Measurements from ENCODE around the gene TNNI3K.

Gene TNNI3K

DNA sequence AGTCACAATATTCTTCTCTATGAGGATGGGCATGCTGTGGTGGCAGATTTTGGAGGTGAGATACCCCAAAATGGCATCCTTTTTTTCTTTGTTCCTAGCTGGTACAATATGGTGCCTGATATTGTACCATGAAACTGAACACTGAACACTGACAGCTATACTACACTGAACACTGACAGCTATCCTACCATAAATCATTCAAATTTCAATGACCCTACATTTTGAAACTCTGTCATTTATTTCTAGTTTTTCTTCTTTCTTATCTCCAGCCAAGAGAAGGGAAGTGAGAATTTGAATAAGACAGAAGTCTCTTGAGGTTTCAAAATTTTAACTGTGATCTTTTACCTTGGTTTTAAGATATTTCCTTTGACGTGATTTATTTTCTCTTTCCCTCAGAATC is 200.9 kb downstream of the TNNI3K start:
- DNase-seq (ENCODE audit: low read depth in 3 of 3) = no peak

DNA sequence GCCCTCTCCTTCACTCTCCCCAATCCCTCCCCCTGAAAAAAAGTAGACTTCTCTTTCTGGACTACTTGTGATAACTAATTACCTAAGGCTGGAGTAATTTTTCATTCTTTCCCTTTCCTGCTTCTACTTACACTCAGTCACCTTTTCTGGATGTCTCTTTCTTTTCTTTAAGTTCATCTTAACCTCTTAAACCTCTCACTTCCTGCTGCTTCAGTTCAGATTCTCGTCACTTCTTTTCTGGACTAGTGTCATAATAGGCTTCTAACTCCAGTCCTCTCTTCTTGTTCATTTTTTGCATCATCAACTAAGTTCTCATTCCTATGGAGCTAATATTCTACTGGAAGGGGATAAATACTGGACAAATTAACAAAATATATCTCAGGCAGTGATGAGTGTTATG is 201.8 kb downstream of the TNNI3K start:
- DNase-seq (ENCODE audit: low read depth in 3 of 3) = no peak

DNA sequence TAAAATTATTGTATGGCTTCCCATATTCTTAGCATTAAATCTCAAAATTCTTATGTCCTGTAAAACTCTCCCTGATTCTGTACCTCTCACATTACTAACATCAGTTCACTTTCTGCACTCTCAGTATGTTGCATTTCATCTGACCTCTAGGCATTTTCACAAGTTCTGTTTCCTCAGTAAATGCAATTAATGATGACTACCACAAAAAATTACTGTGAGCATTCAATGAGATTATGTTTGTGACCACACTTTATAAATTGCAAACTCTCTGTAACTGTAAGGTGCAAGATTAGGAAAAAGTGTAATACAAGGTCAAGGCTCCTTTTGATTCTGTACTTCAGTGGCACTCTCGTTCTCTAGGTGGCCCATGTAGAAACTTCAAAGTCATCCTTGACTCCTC is 216.8 kb downstream of the TNNI3K start:
- DNase-seq (ENCODE audit: low read depth in 3 of 3) = no peak

DNA sequence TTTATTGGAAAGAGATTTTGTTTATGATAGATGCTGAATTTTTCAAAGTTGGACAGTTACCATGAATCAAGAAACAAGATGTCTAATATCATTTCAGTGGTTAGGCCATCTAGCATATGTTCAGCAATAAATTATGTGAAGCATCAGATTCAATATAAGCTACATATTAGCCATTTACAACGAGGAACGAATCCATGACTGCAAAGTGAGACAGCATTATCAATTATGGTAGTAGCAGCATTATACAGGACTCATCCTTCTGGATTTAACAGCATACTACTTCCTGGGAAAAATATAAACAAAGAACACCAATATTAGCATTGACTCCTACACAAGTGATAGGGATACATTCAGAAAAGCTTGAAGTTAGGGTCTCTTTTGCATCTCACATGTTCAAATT is 218.1 kb downstream of the TNNI3K start:
- DNase-seq (ENCODE audit: low read depth in 3 of 3) = no peak

DNA sequence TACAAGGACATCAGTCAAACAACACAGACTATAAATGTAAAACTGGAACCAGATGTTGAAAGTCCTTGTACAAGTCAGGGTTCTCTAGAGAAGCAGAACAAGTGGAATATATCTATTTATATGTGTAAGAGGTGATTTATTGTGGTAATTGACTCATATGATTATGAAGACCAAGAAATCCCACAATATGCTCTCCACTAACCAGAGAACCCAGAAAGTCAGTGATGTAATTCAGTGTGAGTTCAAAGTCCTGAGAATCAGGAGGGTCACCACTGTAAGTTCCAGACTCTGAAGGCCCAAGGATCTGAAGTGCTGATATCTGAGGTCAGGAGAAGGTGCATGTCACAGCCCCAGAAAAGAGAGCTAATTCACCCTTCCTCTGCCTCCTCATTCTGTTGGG is 220.2 kb downstream of the TNNI3K start:
- DNase-seq (ENCODE audit: low read depth in 3 of 3) = no peak

DNA sequence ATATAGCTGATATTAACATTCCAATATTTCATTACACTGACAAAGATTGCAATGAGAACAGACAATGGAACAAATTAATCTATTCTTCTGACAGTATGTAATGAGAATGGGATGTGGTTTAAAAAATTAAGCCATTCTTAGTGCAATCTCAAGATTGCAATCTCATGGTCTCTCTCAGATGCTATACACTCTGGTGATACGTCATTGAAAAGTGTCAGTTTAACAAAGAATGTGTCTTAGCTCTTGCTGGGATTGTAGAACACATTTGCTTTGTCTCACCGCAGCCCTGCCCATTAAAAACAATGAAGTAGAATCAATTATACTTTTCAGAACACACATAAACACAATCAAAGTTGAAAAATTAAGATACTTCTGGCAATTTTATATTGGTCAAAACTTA is 222.1 kb downstream of the TNNI3K start:
- DNase-seq (ENCODE audit: low read depth in 3 of 3) = no peak

DNA sequence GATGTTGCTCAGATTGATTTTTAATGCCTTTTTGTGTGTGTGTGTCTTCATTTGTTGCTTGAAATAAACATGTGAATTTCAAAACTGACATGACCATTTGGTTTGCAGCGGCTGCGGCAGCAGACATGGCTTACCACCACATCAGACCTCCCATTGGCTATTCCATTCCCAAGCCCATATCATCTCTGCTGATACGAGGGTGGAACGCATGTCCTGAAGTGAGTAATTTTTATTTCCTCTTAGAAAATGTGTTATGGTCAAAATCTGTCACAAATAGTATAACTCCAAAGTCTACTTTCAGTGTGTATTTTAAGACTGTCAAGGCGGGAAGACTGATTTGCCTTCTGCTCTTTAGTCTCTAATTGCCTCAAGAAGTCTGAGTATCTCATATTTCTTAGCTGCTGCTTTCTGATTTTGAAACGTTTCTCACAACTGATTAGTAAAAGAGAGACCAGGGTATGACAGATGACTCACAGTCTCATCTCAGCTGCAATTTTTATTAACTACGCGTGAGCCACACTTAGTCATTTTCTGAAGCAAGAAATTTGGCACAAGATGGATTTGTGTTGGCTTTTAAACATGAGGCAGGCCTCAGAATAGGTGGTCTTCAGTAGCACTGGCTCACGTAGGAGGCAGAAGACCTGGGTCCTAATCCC is 228.3 kb downstream of the TNNI3K start:
- DNase-seq (ENCODE audit: low read depth in 3 of 3) = no peak

DNA sequence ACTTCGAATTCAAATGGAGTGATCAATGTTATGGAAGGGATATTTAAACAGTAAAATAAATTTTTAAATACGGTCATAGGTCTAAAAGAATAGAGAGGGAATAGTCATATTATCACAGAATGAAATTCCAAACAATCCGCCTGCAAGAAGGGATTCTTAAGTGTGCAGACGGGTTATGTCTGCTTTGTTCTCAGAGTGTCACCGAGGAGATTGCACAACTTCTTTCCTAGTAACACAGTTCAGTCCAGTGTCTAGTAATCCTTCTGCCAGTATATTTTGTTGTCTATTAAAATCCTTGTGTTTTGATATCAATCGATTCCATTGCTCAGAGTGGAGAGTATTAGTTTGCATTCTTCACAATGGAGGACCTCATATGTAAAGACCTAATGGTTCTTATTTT is 228.8 kb downstream of the TNNI3K start:
- no peak for DNase-seq (ENCODE audit: low read depth in 3 of 3)

DNA sequence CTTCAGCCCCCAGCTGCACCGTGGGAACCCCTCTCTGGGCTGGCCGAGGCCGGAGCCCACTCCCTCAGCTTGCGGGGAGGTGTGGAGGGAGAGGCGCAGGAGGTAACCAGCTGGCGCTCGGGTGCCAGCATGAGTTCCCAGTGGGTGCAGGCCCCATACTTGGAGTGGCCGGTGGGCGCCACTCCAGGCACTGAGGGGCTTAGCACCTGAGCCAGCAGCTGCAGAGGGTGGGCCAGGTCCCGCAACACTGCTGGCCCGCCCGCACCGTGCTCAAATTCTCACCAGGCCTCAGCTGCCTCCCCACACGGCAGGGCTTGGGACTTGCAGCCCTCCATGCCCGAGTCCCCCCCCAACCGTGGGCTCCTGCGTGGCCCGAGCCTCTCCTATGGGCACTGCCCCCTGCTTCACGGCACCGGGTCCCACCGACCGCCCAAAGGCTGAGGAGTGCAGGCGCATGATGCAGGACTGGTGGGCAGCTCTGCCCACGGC is 230.1 kb downstream of the TNNI3K start:
- no peak for DNase-seq (ENCODE audit: low read depth in 3 of 3)

DNA sequence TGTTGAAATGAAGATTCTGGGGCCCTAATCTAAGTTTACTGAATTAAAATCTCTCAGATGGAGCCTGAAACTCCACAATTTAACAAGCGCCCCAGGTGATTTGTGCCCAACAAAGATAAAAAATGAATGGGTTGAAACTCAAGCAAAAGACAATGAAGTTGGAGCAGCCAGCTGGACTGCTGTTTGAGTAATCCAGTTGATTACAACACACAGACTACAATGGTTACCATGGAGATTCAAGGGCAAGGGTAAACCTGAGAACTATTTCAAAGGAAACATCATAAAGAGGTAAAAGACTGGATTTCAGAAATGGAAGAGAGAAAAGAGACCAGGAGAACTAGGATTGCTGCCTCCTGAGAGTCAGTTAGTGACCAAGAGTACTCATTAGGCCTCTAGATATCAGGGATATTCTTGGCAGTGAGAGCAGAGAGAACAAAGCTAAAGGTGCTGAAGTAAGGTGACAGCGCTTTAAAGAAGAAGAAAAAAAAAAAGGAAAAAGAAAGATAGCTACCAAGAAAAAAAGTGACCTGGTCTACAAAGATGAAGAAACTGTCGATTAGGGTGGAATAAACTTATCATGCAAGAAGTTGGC is 232.7 kb downstream of the TNNI3K start:
- no peak for DNase-seq (ENCODE audit: low read depth in 3 of 3)

DNA sequence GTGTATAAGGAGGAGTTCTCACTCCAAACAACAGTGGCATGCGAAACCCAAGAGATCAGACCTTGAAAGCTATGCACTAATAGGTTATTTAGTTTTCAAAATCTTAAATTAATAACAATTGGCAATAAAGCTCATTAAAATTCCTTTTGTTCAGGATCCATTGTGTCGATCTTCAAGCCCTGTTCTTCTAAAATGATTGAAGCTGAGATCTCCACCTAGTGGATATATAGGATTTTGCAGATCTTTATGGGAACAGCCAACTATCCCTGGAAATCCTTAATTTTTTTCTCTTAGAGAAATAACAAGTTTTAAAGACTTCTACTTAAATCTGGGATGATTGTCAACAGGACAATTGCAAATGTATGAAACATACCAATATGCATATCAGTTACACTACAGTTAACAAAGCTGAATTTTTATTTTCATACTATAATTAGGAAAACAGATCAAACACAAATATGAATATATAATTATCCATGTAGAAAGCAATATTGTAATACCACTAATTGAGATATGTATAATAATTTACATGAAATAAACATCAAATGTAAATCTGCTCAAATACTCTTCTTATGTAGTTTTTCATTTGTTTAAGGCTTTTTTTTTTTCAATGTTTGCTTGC is 233.9 kb downstream of the TNNI3K start:
- no peak for DNase-seq (ENCODE audit: low read depth in 3 of 3)

DNA sequence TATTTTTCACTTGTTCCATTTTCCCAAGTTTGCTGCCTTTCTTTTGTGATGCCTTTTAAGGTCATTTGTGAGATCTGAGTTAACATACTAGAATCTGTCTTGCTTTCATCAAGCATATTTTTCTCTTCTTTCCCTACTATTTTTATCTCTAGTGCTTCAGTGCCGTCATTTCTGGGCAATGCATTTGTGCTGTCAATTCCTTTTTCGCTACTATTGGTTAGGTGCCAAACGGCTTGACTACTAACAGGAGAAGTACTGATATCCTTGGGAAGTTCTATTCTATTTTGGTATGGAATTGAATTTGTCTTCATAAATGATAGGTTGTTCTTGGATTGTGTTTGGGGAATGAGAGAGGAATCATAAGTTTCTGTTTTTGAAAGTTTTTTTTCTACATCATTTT is 235.1 kb downstream of the TNNI3K start:
- DNase-seq (ENCODE audit: low read depth in 3 of 3) = no peak

DNA sequence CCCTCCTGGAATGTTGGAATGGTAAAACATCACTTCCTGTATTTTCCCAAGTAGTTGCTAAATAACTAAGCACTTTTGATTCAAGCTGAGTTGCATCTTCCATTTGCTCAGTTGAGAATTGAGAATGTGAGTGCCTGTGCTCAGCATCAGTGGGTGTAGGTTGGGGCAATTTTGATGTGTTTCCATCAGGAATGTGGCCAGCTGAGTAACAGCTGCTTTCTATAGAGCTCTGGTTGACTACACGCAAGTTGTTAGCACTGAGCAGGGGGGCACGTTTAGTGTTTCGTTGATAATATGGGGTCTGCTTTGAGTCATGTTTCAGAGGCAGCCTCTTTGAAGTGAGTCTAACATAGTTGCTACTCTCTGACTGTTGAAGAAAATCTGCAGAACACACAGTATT is 235.7 kb downstream of the TNNI3K start:
- DNase-seq (ENCODE audit: low read depth in 3 of 3) = no peak

DNA sequence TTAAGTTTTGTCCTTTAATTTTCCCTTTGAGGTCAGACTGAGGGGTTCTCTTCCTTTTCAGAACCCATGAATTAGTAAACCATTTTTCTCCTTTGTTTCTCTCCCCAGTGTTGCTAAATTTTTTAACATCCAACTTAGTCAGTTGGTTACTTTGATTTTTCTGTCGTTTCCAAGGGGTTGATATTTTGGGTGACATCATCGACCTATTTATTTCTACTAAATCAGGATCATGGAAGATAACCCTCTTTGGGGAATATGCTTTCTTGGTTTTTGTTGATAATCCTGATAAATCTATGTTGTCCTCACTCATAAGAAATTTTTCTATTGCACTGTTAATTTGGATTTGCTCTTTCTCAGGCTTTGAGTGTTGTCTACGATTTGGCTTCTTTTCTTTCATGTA is 236.3 kb downstream of the TNNI3K start:
- no peak for DNase-seq (ENCODE audit: low read depth in 3 of 3)

DNA sequence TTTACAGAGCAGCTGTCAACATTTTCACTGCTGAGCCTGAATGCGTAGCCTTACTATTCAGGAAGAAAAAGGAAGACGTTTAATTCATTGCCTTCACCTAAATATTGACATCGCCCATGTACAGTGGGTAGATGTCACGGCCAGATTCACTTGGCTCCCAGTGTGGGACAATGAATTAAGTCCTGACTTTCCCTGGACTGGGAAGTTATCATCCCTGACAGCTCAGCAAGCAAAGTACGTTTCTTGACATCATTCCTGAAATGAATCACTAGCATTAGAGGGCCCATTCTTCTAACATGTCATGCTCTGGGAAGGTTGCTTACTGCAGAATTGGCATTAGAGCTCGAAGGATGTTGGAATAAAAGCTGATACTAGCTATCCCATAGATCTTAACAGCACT is 239.4 kb downstream of the TNNI3K start:
- DNase-seq (ENCODE audit: low read depth in 3 of 3) = no peak

DNA sequence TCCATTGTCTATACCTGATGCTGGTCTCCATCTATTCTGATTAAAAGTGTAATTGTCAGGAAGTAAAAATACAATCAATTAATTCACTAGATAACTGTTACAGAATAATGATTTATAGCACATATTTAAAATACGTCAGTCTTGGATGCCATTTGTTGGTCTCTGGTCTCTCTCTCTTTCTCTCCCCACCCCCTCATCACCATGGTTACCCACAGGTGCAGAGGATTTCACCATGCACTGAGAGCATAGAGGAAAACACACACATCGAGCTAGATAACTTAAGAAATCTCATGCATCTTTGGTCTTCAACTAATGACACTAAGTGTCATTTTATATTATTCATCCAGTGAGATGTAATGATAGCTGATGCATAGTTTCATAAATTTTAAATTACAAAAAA is 243.8 kb downstream of the TNNI3K start:
- no peak for DNase-seq (ENCODE audit: low read depth in 3 of 3)

DNA sequence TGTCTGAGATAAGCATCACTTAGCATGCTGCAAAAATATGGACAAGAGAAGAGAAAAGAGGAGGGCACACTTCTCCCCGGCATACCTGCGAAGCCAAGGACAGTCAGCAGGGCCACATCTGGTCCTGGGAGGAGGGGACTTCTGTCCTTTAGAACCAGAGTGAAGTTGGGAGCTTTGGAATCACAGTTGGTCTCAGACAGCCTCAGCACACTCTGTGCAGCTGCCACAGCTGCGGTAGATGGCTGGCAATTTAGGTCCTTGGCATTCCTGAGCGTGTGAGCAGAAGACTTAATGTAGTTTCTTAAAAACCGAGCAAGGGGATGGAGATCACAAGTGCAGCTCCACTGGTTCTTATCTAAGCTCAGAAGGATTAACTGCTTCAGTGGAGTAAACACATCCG is 244.9 kb downstream of the TNNI3K start:
- no peak for DNase-seq (ENCODE audit: low read depth in 3 of 3)

DNA sequence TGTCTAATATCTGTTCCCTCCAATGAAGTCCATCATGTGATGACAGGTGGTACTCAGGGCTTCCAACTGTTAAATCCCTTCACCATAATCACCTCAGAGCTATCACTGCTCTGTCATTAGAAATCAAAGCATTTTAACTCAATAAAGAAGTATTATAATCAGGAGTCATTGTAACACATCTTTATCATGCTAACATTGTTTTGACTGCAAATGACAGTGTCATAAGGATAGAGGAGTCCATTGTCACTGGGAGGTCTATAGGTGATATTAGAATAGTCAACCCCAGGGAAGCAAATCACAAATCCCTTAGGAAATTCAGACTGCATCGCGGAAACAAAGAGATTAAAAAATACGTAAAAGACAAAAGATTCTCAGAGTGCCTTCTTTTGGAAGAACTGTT is 246.4 kb downstream of the TNNI3K start:
- DNase-seq (ENCODE audit: low read depth in 3 of 3) = no peak

DNA sequence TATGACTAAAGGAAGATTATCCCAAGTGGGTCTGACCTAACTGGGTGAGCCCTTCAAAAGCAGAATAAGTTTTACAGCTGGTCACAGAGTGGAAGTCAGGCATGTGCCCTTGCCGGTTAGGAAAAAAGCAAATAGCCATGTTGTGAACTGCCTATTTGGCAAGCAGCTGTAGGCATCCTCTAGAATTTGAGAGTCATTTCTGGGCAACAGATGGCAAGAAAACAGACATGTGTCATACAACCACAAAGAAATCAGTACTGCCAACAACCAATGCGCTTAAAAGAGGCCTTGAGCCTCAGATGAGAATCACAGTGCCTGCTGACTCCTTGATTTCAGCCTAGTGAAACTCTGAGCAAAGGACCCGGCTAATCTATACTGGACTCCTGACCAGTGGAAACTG is 250.4 kb downstream of the TNNI3K start:
- no peak for DNase-seq (ENCODE audit: low read depth in 3 of 3)

DNA sequence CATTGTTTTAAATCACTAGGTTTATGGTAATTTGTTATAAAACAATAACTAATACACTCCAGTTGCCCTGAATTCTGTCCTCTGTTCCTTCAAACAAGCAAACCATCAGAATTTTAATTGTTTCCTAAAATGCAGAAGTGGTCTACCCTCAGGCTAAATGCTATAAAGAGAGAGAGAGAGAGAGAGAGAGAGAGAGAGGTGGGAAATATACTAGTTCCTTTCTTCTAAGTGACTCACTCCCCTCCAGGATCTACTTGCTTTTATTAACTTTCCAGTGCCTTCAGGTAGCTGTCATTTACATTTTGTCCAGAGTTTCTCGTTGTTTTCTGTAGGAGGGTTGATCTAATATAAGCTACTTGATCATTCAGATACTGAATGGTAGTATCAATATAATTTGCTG is 250.8 kb downstream of the TNNI3K start:
- no peak for DNase-seq (ENCODE audit: low read depth in 3 of 3)

DNA sequence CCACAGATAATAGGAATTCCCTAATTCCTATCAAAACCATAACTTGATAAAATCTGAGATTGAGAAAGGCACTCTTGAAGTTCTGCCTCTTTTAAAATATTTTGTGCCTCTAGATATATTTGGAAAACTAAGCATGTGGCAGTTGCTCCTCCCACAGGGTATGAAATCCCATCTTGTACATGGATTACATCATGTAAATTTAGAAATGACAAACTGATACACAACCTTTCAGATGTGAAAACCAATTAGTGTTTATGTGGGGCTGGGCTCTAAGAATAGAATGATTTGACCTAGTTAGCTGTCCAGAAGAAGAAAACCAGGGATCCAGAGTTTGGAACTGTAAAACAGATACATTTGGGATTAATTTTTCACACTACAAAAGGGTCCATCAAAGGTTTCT is 261.5 kb downstream of the TNNI3K start:
- no peak for DNase-seq (ENCODE audit: low read depth in 3 of 3)

DNA sequence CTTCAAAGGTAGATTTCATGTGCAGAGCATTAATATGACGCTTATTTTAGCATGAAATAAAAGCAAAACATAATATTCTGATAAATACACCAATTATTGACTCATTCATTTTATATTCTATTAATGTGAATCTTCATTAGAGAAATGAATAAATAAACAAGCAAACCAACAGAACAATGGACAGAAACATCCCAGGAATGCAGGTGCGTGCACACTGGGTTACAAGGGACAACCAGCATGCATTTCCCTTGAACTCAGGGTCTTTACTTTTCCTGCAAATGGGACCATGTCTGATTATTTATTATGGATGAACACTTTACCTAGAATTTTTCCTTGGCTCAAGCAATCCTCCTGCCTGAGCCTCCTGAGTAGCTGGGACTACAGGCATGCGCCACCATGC is 263.7 kb downstream of the TNNI3K start:
- no peak for DNase-seq (ENCODE audit: low read depth in 3 of 3)

DNA sequence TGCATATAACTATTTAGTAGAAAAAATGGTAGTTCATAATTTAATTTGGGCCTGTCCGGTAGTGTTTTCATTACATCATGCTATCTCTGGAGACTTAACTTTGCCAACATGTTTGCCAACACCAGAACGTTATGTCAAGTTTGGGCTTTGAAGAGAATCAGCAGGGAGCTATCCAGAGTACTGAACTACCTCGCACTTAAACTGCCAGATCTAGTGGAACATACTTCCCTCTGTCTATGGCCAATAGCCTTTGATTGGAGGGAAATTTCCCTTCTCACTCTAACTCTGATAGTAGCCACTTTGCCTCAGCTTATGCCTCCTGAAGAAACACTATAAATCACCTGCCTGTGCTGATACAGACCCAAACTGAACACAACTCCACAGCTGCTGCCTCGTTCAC is 267.2 kb downstream of the TNNI3K start:
- no peak for DNase-seq (ENCODE audit: low read depth in 3 of 3)

DNA sequence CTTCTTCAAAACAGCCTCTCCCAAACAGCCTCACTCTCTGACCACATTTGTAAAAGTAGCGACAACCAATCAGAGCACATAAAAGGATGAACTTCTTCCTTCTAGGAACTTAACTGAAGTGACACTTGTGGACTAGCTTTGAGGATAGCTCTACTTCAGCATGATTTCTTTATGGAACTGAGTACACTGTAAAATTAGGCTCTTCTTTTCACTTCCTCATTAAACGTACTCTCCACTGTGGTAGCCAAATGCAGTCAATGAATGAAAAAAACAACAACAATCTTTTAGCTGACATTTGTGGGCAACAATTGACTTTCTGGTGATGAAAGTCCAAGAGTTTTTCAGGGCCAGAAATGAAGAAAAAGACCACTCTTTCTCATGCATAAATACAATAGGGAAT is 267.7 kb downstream of the TNNI3K start:
- DNase-seq (ENCODE audit: low read depth in 3 of 3) = no peak

Measured in stimulated activated CD4-positive, alpha-beta T cell treated with anti-CD3 and anti-CD28 coated beads, TNF-alpha, amount 100 ng/mL, for 24 hours (primary cell).